Middle frontal gyrus (tissue), 1 donor: ENCODE results near the gene DGKD.
A peak's percentile ranks its signal among the peaks of the same experiment; 100 is the strongest.

Experiments used
- DNase-seq: peaks from one replicate; pipeline ENCODE4 v3.0.0-alpha.2; 2015; ENCODE audit warnings: low spot score; ENCODE audit errors: extremely low spot score

The DGKD gene

DNA sequence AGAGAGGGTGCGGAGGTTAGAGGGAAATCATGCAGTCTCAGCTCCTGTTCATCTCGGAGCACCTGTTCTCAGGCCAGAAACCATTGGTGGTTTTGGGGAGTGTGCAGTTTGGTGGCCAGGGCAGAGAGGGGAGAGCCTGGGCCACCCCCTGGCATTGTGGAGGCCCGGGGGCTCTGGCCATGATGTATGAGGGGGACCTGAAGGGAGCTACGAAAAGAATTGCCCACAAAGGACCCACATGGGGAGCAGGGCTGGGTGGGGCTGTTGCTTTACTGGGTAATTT is 87.7 kb downstream of the DGKD start:
- DNase-seq, result no peak

DNA sequence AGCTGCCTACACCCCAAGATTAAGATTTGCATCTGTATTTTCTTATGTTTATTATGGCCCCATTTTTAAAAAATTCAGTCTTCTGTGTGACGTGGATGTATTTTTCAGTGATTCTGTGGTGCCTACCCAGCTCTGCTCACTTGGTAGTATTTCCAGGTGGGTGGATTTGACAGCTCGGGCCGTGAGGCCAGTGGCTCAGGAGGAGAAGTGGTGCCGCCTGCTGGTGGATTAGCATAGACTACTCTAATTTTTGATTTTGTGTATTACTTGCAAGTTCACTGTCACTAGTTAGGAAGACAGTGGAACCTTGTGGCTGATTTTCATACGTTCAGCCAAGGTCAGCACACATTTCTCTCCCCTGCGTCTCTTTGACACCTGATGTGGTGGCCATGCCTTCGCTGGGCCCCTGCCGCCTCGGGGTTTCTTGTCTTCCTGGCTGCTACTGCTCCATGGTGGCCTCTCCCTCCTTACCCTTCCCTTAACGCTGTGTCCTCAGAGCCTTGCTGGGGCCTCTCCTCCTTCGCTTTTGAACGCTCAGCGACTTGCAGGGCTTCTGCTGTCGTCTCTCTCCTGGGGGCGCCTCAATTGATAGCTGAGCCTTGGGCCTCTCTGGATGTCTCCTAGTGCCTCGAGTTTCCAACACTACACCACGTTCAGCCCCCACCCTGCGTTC is 89.4 kb downstream of the DGKD start:
- peak; percentile 44 for DNase-seq

DNA sequence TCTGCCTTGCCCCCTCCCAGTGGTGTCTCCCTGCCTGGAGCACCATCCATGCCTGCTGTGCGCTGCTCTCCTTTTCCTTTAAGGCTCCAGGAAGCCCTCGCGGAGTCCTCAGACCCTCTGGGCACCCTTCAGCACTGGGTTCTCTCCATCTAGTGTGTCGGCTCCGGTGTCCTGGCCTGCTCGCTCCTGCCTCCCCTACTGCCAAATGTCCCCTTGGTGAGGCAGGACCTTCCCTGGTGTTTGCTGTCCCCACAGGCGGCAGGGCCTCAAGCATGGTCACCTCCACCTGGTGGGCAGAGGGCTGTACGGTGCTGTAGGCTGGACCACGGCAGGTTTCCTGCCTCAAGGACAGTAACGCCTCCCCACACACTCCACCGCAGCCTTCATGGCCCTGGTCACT is 90.2 kb downstream of the DGKD start:
- DNase-seq, result no peak

DNA sequence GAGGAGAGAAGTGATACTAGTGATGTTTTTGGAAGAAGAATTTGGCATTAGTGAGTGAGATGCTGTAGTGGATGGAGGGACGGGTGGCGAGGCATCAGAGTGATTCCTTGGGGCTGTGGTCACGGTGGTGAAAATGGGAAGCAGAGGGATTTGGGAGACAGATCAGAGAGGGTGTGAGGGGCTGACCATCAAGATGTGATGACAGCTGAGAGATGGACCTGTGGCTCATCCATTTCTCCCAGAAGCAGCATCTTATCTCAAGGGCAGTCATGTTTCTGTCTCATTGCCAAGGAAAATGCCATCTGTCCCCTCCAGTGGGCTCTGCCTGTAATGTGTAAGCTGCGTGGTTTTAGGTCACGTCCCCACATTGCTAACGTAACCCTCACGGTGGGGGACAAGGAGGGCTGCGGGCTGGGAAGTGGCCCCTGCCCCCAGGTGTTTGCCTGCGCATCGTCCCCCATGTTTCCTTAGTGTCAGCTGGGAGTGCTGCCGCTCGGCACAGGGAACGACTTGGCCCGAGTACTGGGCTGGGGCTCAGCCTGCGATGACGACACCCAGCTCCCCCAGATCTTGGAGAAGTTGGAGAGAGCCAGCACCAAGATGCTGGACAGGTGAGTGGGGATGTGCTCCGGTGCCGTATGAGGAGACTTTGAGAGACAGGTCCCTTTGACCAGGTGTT is 91.0 kb downstream of the DGKD start:
- DNase-seq, result no peak

DNA sequence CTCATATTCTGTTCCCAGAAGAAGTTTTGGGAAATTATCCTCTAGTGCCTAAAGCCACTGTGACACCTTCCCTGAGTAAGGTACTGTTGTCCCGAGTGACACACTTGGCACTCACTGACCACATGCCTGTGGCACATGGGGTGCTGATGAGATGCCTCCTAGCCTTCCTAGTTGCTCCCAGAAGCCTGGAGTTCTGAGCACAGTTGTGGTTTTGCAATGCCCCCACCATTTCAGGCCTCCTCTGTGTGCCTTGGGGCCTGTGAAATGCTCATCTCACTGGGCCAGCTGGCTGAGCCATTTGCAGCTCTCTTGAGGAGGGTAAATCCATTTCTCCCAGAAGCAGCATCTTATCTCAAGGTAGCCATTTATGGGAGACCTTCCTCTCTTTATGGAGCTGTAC is 91.8 kb downstream of the DGKD start:
- no peak for DNase-seq

DNA sequence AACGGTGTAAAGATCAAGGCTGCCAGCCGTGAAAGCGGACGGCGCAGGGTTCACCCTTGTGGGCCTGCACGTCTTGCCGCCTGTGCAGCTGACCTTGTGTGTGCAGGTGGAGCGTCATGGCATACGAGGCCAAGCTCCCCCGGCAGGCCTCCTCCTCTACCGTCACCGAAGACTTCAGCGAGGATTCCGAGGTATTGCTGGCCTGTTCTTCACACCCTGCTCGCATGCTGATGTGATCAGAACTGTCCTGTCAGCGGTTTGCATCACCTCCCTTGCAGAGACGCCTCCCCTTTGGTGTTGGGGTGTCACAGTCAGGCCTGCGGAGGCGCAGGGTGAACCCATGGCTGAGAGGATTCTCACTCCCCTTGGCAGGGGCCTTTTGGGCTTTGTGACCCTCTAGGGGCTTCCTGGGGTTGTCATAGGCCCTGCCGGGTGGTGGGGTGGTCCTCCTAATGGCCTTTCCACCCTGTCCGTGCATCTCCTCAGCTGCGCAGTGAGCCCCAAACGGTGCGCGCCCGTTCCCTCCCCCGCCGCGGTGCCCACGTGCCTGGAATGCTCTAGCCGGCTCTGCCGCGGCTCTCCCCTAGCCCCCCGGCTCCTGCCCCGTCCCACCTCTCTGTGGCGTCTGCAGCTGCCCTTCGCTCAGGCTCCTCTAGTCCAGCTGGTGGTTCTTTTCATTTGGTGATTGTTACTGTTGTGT is 92.5 kb downstream of the DGKD start:
- no peak for DNase-seq

DNA sequence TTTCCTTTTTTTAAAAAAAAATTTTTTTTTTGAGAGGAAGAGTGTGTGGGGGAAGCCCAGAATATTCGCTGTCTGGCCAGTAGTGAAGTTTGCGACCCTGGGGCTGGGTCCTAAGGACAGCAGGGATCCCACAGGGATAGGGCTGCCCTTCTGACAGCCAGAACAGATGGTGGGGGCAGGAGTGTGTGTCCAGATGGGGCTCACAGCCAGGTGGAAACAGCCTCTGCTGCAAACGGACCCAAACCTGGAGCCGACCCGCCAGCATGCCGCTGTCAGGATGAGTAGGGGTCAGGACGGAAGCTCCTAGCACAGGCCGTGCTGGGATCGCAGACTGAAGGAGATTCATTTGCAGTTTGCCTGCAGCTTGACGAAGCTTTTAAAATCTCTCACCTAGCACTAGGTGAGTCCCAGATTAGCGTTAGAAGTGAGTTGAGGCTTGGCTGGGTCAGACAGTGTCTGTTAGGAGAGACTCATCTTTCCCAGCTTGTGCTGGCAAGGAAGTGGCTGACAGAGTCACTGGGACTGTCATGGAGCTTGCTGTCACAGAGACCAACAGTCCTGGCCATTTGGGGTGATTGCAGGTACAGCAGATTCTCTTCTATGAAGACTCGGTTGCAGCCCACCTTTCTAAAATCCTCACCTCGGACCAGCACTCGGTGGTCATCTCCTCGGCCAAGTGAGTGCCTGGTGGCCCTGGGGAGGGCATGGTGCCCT is 93.4 kb downstream of the DGKD start:
- DNase-seq, result no peak

DNA sequence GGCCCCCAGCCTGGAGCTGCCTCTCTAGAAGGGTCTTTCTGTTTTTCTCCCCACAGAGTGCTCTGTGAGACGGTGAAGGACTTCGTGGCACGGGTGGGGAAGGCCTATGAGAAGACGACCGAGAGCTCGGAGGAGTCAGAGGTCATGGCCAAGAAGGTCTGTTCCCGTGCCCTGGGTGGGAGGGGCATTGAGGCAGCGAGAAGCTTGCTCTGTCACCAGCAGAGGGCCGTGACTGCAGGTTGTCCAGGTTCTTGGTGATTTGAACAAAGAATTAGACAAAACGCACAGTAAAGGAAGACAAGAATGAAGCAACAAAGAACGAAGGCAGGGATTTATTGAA is 93.9 kb downstream of the DGKD start:
- no peak for DNase-seq

DNA sequence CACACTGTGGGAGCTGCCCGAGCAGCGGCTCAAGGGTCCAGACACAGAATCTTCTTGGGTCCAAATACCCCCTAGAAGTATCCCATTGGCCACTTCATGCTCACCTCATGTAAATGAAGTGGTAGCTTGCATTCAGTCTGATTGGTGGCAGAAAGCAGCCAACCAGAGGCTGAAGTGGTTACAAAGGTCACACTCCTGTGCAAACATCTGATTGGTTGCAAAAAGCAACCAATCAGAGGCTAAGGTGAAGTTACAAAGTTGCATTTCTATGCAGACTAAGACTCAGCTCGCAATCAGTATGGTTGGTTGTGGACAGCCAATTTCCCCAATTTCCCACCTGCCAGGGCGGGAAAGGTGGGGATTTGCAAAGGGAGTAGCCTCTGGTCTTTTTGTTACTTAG is 94.3 kb downstream of the DGKD start:
- no peak for DNase-seq

DNA sequence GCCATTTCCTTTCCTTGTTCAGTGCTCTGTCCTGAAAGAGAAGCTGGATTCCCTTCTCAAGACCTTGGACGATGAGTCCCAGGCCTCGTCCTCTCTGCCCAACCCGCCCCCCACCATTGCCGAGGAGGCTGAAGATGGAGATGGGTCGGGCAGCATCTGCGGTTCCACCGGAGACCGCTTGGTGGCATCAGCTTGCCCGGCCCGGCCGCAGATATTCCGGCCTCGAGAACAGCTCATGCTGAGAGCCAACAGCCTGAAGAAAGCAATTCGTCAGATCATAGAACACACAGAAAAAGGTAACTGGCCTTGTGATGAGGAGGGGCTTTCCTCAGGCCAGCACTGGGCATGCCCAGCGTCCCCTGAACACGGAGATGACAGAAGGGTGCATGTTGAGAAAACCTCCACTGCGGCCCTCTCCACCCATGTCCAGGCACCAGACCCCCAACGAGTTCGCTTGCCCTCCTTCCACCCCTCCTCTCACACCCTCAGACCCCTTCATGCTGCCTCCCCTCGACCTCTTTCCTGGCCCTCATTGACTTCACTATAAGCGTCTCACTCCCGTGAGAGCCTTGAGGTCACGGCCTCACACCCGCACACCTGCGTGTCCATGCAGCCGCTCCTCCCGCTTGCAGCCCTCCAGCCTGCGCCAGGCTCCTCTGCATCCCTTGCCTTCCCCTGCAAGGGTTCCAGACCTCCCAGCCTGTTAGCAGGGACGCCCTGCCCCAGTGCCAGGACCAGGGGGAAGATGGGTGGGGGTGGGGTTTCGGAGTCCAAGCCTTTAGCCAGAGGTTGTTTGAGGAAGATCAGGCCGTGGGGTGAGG is 95.0 kb downstream of the DGKD start:
- peak; percentile 21 for DNase-seq

DNA sequence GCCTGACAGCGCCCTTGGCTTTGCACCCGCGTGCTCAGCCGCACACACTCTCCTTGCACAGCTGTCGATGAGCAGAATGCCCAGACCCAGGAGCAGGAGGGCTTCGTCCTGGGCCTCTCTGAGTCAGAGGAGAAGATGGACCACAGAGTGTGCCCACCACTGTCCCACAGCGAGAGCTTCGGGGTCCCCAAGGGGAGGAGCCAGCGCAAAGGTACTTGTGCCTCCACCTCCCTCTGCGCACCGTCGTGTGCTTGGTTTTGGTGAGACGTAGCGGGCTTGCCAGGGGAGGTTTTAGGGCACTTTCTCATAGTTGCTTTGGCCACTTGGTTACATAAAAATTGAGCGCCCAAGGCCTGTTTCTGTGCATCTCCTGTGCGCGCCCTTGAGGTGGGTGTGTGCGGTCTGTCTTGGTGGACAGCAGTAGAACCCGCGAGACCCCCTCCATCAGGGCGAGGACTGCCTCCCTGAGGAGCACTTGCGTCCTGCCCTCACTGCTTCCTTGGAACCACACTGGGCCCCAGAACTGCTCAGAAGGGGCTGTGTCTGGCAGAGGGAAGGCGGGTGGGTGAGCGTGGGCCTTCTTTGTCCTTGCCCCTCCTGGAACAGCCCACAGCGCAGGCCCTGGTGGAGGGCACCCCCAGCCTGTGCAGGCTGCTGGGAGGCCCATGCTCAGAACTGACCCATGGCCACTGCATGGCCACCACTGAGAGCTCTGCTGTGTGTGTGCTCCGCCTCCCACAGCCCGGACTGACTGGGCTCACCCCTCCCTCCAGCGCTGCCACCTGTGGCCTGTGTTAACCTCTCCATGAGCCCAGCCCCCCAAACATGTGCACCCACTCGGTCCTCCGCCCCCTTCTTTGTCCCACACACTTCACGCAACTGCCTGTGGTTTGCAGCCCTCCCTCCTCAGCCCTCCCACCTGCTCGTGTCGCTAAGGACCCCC is 95.9 kb downstream of the DGKD start:
- DNase-seq, result no peak

DNA sequence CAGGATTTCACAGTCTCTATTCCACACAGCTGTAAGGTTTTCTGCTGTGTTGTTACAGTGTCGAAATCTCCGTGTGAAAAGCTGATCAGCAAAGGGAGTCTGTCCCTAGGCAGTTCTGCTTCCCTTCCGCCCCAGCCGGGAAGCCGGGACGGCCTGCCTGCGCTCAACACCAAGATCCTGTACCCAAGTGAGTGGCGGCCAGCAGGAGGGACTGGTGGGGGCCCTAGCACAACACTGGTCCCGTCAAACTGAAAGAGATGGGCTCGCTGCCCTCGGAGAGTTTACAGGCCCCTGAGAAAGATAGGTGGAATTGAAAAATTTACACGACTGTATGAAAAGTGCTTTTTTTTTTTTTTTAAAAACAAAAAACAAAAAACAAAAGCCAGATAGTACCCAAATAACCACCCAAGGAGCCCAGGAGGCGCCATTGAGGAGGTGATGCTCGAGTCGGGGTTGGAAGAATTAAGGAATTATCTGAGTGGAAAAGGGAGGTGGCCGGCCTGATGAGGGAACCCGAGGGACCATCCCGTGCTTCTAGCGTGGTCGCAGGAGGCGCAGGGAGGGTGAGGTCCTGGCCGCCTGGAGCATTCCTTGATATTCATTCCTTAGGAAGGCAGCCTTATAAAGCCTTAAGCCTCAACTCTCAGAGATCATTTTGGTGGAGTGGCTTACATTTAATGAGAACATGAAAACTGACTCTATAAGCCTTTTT is 96.7 kb downstream of the DGKD start:
- DNase-seq, result no peak

DNA sequence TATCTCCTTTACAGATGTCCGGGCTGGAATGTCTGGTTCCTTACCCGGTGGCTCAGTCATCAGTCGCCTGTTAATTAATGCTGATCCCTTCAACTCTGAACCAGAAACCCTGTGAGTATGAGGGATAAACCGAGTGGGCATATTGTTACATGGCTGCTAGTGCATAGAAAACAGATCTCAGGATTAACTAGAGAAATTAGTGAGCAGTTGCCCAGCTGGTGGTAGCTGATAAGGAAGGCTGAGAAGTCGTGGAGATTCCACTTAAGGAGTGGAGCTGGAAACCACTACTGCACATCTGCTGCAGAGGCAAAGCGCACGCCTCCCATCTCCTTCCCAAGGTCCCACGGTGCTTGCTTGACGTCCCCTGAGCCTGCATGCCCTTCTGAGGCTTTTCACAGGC is 97.7 kb downstream of the DGKD start:
- DNase-seq, result no peak

DNA sequence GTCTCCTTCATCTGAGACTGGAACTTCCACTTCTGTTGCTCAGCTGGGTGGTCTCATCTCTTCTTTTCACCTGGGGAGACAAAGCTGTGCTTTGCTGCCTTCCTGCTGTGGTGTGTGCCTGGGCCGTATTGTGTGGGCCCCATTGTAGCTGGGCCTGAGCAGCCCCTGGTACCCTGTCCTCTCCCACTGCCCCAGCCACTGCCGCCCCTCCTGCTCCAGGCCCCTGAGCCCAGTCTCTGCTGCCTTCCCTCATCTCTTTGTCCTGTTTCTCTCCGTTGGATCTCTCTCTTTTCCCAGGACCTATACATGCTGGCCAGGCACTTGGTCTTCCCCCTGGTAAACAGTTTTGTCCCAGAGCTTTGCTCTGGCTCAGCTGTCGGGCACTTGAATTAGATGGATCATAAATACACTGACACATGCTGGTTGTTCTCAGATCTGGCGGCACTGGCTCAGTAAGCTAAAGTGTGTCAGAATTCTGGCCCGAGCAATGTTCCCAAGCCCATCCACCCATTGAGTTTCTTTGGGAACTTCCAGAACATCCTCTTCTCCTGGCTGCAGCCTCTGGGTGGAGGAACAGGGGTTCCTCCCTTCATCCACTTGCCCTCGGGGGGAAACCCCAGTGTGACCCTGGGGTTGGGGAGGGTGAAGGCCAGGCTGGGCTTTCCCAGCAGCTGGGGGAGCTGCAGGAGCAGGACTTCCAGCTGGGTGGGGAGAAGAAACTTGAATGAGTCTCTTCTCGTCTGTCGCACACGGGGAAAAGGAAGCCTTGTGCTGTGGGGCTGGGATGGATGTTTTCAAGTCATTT is 99.0 kb downstream of the DGKD start:
- DNase-seq, result no peak

DNA sequence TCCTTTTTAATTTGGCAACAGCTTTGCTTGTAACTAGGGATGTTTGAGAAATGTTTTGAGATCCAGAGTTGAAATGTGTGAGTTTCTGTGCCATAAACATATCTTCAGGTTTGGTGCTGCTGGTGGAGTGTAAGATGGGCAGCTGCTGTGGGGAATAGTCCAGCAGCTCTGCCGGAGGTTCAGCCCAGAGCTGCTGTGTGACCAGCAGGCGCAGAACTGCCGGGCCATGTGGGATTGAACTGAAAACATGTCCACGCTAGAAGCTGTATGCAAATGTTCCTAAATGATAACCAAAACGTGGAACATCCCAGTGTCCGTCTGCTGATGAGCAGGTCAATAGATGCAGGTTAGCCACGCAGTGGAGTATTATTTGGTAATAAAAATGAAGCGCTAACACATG is 99.6 kb downstream of the DGKD start:
- DNase-seq, result no peak

DNA sequence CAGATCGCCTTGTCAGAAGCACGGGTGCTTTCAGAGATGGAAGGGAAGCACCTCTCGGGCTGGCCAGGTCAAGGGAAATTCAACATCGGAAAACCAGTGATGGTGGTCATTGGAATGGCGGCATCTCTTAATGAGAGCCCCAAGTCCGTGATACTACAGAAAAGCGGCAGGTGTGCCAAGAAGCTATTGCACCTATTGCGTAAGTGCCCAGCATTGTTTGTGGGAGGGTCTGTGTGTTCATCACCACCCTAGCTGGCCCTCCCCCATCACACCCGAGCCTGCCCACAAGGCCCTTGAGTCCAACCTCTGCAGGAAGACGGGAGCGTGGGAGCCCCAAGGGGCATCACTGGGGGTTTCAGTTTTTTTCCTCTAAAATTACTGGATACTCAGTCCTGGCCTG is 100.7 kb downstream of the DGKD start:
- DNase-seq, result no peak

DNA sequence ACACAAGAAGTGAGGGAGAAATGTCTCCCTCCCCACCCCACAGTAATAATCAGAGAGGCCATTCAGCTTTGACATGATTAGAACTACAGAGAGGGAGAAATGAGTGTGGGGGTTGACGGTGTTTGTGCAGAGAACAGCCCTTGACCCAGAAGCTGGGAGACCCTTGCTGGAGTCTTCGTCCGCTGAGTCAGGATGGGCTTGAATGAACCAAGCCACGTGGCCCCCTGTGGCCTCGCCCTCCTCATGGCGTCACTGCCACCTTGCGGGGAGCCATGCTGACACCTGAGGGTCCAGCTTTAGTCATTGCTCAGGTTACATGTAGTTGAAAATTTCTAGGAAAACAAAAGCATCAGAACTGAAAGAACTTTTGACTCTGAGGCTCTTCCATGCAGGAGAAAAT is 101.2 kb downstream of the DGKD start:
- no peak for DNase-seq

DNA sequence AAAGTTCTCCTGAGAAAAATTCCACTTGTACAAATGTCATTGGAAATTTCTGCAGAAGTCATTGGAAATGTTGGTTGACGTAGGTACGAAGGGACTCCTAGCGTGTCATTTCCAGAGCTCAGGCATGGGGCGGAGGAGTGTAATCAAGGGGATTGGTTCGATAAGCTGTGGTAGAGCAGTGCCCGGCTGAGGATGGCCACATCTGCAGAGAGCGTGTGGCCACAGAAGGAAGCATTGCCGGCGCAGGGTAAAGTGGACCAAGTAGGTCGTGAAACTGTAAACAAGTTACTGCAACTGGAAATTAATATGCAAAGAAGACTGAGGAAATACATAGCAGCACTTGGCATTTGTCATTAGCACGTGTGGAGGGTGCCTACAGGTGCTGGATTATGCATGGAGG is 101.8 kb downstream of the DGKD start:
- no peak for DNase-seq

DNA sequence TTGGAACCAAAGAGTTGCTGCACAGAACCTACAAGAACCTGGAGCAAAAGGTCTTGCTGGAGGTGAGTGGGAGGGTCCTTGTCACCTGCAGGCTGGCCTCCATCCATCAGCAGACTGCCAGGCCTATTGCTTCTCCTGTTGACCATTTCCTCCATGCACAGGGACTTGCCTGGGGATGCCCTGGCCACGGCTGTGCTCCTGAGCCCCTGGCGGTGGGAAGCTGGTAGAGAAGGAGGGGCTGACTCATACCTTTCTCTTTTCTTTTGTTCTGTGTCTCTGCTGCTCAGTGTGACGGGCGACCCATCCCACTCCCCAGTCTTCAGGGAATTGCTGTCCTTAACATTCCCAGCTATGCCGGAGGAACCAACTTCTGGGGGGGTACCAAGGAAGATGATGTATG is 102.6 kb downstream of the DGKD start:
- no peak for DNase-seq
